Heart left ventricle (tissue), 13 donors: ENCODE data around the gene ARPP21.

Experiments used
- CTCF ChIP-seq, 12 donors: fragments of 200-600 bp; sonication (generic) in 4 of 12; IDR thresholded peaks; one replicate each; pipeline versions ENCODE4 v1.5.0 to v1.8.0; 2018 to 2022; ENCODE audit warnings: antibody characterized with exemption in 12 of 12, mild to moderate bottlenecking in 5 of 12
- POLR2A ChIP-seq, 2 donors: fragments of 450-650 bp; IDR thresholded peaks; one replicate each; pipeline ENCODE4 v1.6.1; 2017; ENCODE audit warnings: antibody characterized with exemption in 2 of 2, mild to moderate bottlenecking in 2 of 2, moderate library complexity in 2 of 2
- donor health status: ischemic (EF 13 %, LVEDD 7.1; RV severe dilation, severe dysfunction).
- donor health status: DM: no; HTN: yes; CAD: no.
- donor health status: DM: no; HTN: no; CAD: no.
- donor health status: ischemic (EF 25% LVEDD 6.9; RV normal size, moderate dysfunction).
- donor health status: ischemic (EF 25% LVEDD 5.7; RV mildly dilated, moderate dysfunction).
- donor health status: ischemic (EF 35%, LVEDD 5.7; RV mildly dilated, moderate dysfunction).
- donor health status: nonischemic (EF 11% LVEDD 7.7; RV severe dilation, severe dysfunction).
- donor health status: DM: yes; HTN: yes; CAD: no.
- donor health status: PGD.
- donor health status: ischemic (EF 29% LVEDD 5.4; RV normal size, mild dysfunction).
- donor health status: nonischemic (EF 23%, LVEDD 6.1; RV moderate dilation, normal function).

GRCh38 chr3:35761311-35761710, 122.0 kb downstream of the ARPP21 start:
- no peak for TF ChIP-seq CTCF (IDR thresholded peaks at IDR 0.05)
- TF ChIP-seq POLR2A (IDR thresholded peaks at IDR 0.05): no peak
